ENCODE measurements around the gene ZBTB38. TPM values are rescaled to one million over a fixed set of nuclear protein-coding genes. Genes with fewer than 3 reads are reported as not detected.
A peak's percentile ranks its signal among the peaks of the same experiment; 100 is the strongest.

Gene ZBTB38
- total RNA-seq, 2 experiments from 2014 or later = 21.3 to 22.0 TPM

- ChIA-PET POLR2A (no interaction called here), CTCF (interaction anchor here (0.8 to 5.2 kb wide), 21 partner anchors 9 to 191 kb away, joined by 3 to 30 read pairs (median 4); no protein-coding TSS in a partner anchor)
- peaks cover 32% of the 10 kb centered on the region for H3K4me1 Mint-ChIP-seq
- peak; percentile 96 for ATAC-seq
- no peak overlapping the region for H3K4me3 Mint-ChIP-seq
- peak overlapping the region; percentile 35 for H3K27ac Mint-ChIP-seq
- intact Hi-C loops (cut with DNase I, micrococcal nuclease) = loop anchor here (1.0 to 2.0 kb wide), 7 partner anchors 33 to 85 kb away; no protein-coding TSS in a partner anchor
- H3K27me3 Mint-ChIP-seq = no peaks in the 10 kb centered on the region
- no peaks in the 10 kb centered on the region for H3K9me3 Mint-ChIP-seq (ENCODE audit: low read depth)
- DNase-seq = peak; percentile 68
- no peaks in the 10 kb centered on the region for H3K36me3 Mint-ChIP-seq (ENCODE audit: low read depth)
Observed at GRCh38 chr3:141370065-141370533, 1.8 kb downstream of the ZBTB38 start.

DNA sequence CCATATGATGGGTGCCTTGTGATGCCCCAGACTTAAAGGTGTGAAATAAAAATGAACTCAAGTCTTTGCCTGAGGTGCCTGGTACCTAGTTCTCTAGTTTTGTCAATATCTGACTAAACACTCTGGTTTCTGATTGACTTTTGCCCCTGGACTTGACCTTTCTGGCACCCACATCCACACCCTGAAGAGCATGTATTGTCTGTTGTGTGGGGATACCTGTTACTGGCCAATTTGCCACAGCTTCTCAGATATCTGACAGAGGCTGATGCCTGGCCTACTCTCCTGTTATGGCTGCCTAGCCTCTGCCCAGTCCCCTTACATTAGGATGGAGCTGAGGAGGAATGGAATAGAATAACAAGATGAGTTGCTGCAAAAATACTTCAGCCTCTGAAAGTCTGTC is 3.6 kb downstream of the ZBTB38 start:
- peak overlapping the region; percentile 7 for H3K27ac Mint-ChIP-seq
- no peaks in the 10 kb centered on the region for H3K9me3 Mint-ChIP-seq (ENCODE audit: low read depth)
- DNase-seq = peak; percentile 24

GRCh38 chr3:141372656-141373055 is 4.4 kb downstream of the ZBTB38 start:
- ChIA-PET CTCF (interaction anchor here (0.5 to 5.2 kb wide), 9 partner anchors 17 to 85 kb away, joined by 3 to 30 read pairs (median 4); no protein-coding TSS in a partner anchor), POLR2A (interaction anchor here (0.6 to 1.1 kb wide), 3 partner anchors 39 to 65 kb away, joined by 3 to 7 read pairs (median 4); no protein-coding TSS in a partner anchor)
- no peaks in the 10 kb centered on the region for H3K36me3 Mint-ChIP-seq (ENCODE audit: low read depth)
- DNase-seq = no peak
- H3K4me1 Mint-ChIP-seq = peaks cover 39% of the 10 kb centered on the region
- no peaks in the 10 kb centered on the region for H3K9me3 Mint-ChIP-seq (ENCODE audit: low read depth)
- H3K27me3 Mint-ChIP-seq = no peaks in the 10 kb centered on the region
- H3K4me3 Mint-ChIP-seq = no peak overlapping the region
- intact Hi-C loops (cut with DNase I, micrococcal nuclease) = no loop called here
- H3K27ac Mint-ChIP-seq = peak overlapping the region; percentile 60
- no peak for ATAC-seq

More for the DNA sequence above, 3.6 kb downstream of the ZBTB38 start:
- Mint-ChIP-seq H3K27me3 (no peaks in the 10 kb centered on the region), H3K4me1 (peaks cover 45% of the 10 kb centered on the region), H3K36me3 (ENCODE audit: low read depth) (no peaks in the 10 kb centered on the region), H3K4me3 (no peak overlapping the region)
- intact Hi-C loops (cut with DNase I, micrococcal nuclease) = loop anchor here (2.0 kb wide), 3 partner anchors 31 to 69 kb away; no protein-coding TSS in a partner anchor
- peak; percentile 11 for ATAC-seq
- ChIA-PET POLR2A (interaction anchor here (0.7 kb wide), 1 partner anchor 42 kb away, joined by 3 read pairs; no protein-coding TSS in a partner anchor), CTCF (interaction anchor here (0.5 to 5.2 kb wide), 10 partner anchors 8 to 186 kb away, joined by 3 to 30 read pairs (median 5); no protein-coding TSS in a partner anchor)

DNA sequence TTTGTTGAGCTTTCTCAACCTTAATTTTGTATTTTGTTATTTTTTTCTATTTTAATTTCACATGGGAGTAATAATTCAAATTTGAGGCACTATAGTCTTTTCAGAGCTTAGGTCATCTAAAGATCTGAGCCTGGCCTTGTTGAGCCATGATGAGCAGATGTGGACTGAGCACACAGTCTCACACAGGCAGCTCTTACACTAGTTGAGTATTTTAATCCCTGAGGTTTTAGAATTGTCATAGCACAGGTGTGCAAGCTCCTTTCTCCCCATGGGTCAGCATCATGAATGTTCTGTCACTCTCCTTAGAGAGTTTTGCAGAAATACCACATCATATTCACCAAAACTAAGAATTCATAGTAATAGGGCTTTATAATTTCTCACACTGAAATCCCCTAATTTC is 4.9 kb downstream of the ZBTB38 start:
- H3K9me3 Mint-ChIP-seq (ENCODE audit: low read depth) = no peaks in the 10 kb centered on the region
- H3K27me3 Mint-ChIP-seq = no peaks in the 10 kb centered on the region
- intact Hi-C loops (cut with DNase I, micrococcal nuclease) = no loop called here
- no peaks in the 10 kb centered on the region for H3K36me3 Mint-ChIP-seq (ENCODE audit: low read depth)
- DNase-seq = no peak
- ChIA-PET POLR2A (interaction anchor here (0.6 to 1.1 kb wide), 3 partner anchors 39 to 65 kb away, joined by 3 to 7 read pairs (median 4); no protein-coding TSS in a partner anchor), CTCF (interaction anchor here (0.7 to 5.2 kb wide), 12 partner anchors 14 to 234 kb away, joined by 3 to 30 read pairs (median 4); no protein-coding TSS in a partner anchor)
- no peak overlapping the region for H3K4me3 Mint-ChIP-seq
- H3K27ac Mint-ChIP-seq = peak overlapping the region; percentile 21
- peaks cover 39% of the 10 kb centered on the region for H3K4me1 Mint-ChIP-seq
- peak; percentile 28 for ATAC-seq

DNA sequence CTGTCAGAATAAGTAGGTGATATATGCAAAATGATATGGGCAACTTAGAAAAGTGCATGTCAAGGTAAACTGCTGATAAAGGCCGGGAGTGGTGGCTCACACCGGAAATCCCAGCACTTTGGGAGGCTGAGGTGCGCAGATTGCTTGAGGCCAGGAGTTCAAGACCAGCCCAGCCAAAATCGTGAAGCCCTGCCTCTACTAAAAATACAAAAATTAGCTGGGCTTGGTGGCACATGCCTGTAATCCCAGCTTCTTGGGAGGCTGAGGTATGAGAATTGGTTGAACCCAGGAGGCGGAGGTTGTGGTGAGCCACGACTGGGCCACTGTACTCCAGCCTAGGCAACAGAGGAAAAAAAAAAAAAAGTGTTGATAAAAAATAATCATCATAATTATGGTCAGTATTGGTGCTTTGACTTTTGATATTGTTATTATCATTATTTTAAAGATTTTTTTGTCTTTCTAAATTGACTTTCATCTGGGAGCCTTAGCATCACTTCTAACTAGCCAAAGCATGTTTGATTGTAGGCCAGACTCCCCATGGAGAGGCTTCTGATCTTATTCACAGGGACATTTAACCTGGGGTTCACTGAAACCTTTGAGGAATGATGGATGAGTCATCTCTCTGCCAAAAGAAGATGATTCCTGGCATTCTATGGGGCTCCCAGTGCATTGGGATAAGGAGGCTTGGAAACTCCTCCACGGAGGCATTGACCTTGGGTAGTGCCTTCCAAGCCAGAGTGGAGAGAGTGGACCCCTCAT is 5.6 kb downstream of the ZBTB38 start:
- H3K9me3 Mint-ChIP-seq (ENCODE audit: low read depth) = no peaks in the 10 kb centered on the region
- peaks cover 43% of the 10 kb centered on the region for H3K4me1 Mint-ChIP-seq
- DNase-seq = no peak
- no peak overlapping the region for H3K4me3 Mint-ChIP-seq
- POLR2A ChIA-PET = interaction anchor here (1.0 to 1.1 kb wide), 2 partner anchors 38 to 39 kb away, joined by 3 to 7 read pairs; no protein-coding TSS in a partner anchor
- CTCF ChIA-PET = interaction anchor here (0.7 to 5.2 kb wide), 11 partner anchors 14 to 234 kb away, joined by 3 to 30 read pairs (median 4); no protein-coding TSS in a partner anchor
- H3K36me3 Mint-ChIP-seq (ENCODE audit: low read depth) = no peaks in the 10 kb centered on the region
- ATAC-seq = no peak
- intact Hi-C loops (cut with DNase I, micrococcal nuclease) = no loop called here
- H3K27me3 Mint-ChIP-seq = no peaks in the 10 kb centered on the region
- H3K27ac Mint-ChIP-seq = peak overlapping the region; percentile 21

- ChIA-PET CTCF (interaction anchor here (1.5 kb wide), 1 partner anchor 15 kb away, joined by 3 read pairs; no protein-coding TSS in a partner anchor), POLR2A (interaction anchor here (0.9 kb wide), 1 partner anchor 37 kb away, joined by 5 read pairs; no protein-coding TSS in a partner anchor)
- no peak overlapping the region for H3K4me3 Mint-ChIP-seq
- ATAC-seq = no peak
- peaks cover 47% of the 10 kb centered on the region for H3K4me1 Mint-ChIP-seq
- no peaks in the 10 kb centered on the region for H3K36me3 Mint-ChIP-seq (ENCODE audit: low read depth)
- no peaks in the 10 kb centered on the region for H3K9me3 Mint-ChIP-seq (ENCODE audit: low read depth)
- intact Hi-C loops (cut with DNase I, micrococcal nuclease) = no loop called here
- no peaks in the 10 kb centered on the region for H3K27me3 Mint-ChIP-seq
- no peak for DNase-seq
- H3K27ac Mint-ChIP-seq = peak overlapping the region; percentile 48
Observed at GRCh38 chr3:141375381-141376301, 7.3 kb downstream of the ZBTB38 start.

DNA sequence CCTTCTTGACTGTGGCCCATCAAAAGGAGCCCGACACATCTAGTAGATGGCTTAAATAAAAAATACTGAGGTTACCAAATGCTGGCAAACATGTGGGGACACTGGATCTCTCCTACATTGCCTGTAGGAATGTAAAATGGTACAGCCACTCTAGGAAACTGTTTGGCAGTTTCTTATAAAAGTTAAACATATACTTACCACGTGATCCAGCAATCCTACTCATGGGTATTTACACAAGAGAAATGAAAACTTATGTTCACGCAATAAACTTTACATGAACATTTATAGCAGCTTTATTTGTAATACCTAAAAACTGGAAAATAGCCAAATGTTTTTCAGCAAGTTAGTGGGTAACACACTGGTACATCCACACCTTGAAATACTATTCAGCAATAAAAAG is 9.1 kb downstream of the ZBTB38 start:
- no peaks in the 10 kb centered on the region for H3K9me3 Mint-ChIP-seq (ENCODE audit: low read depth)
- CTCF ChIA-PET = interaction anchor here (0.6 to 1.5 kb wide), 3 partner anchors 15 to 63 kb away, joined by 3 read pairs; no protein-coding TSS in a partner anchor

DNA sequence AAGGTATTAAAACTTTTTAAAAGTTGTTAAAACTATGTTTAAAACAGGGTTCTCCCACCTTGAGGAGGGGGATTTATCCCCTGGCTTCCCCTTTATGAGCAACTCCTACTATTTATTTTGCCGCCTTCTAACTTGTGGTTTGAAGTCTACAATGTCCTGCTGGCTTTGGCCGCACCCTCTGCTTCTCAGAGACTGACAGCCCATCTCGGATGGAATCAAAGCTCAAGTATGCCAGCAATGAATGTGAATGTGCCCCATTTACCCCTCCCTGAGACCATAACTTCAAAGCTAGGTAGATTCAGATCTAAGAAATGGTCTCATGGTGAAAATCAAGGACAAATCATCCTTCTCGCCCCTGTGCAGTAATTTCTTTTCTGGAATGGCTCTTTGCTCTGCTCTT is 10.3 kb downstream of the ZBTB38 start:
- ChIA-PET POLR2A (interaction anchor here (1.6 kb wide), 1 partner anchor 34 kb away, joined by 5 read pairs; no protein-coding TSS in a partner anchor), CTCF (interaction anchor here (0.7 to 1.8 kb wide), 7 partner anchors 9 to 471 kb away, joined by 3 to 6 read pairs (median 4); no protein-coding TSS in a partner anchor)
- intact Hi-C loops (cut with DNase I, micrococcal nuclease) = no loop called here
- Mint-ChIP-seq H3K36me3 (ENCODE audit: low read depth) (no peaks in the 10 kb centered on the region), H3K9me3 (ENCODE audit: low read depth) (no peaks in the 10 kb centered on the region), H3K4me1 (peaks cover 35% of the 10 kb centered on the region), H3K27me3 (no peaks in the 10 kb centered on the region), H3K4me3 (no peak overlapping the region), H3K27ac (peak overlapping the region; percentile 32)
- DNase-seq (no peak), ATAC-seq (no peak)

More for the DNA sequence above, 9.1 kb downstream of the ZBTB38 start:
- H3K4me3 Mint-ChIP-seq = no peak overlapping the region
- POLR2A ChIA-PET = no interaction called here
- intact Hi-C loops (cut with DNase I, micrococcal nuclease) = no loop called here
- H3K36me3 Mint-ChIP-seq (ENCODE audit: low read depth) = no peaks in the 10 kb centered on the region
- no peak for ATAC-seq
- no peaks in the 10 kb centered on the region for H3K27me3 Mint-ChIP-seq
- no peak for DNase-seq
- peaks cover 43% of the 10 kb centered on the region for H3K4me1 Mint-ChIP-seq
- no peak overlapping the region for H3K27ac Mint-ChIP-seq

- H3K36me3 Mint-ChIP-seq (ENCODE audit: low read depth) = no peaks in the 10 kb centered on the region
- ChIA-PET CTCF (interaction anchor here (0.7 to 1.8 kb wide), 10 partner anchors 8 to 470 kb away, joined by 3 to 6 read pairs (median 4); no protein-coding TSS in a partner anchor), POLR2A (interaction anchor here (0.6 to 1.6 kb wide), 2 partner anchors 29 to 33 kb away, joined by 5 read pairs; no protein-coding TSS in a partner anchor)
- ATAC-seq (peak; percentile 76), DNase-seq (peak; percentile 47)
- H3K4me1 Mint-ChIP-seq = peaks cover 32% of the 10 kb centered on the region
- peak overlapping the region; percentile 84 for H3K27ac Mint-ChIP-seq
- no peak overlapping the region for H3K4me3 Mint-ChIP-seq
- intact Hi-C loops (cut with DNase I, micrococcal nuclease) = no loop called here
- no peaks in the 10 kb centered on the region for H3K9me3 Mint-ChIP-seq (ENCODE audit: low read depth)
- H3K27me3 Mint-ChIP-seq = no peaks in the 10 kb centered on the region
Observed at GRCh38 chr3:141379250-141379966, 11.1 kb downstream of the ZBTB38 start.

DNA sequence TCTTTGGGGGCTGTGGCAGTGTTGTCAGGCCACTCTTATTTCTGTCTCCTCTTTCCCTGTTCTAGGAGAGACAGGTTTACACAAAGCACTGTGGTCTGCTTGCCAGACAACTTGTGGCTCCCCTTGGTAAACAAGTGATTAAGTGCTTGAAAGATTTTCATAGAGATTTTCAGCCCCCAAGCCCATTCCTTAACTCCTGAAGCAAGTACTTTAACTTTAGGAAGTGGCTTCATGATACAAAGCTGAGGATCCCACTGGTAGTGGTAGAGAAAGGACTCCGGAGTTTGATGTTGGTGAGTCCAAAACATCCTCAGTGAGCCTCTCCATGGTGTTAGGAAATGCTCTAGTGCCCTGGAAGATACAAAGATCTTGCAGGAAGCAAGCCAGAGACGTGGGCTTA is 12.0 kb downstream of the ZBTB38 start:
- no peaks in the 10 kb centered on the region for H3K27me3 Mint-ChIP-seq
- POLR2A ChIA-PET = interaction anchor here (1.6 kb wide), 1 partner anchor 32 kb away, joined by 5 read pairs; no protein-coding TSS in a partner anchor
- H3K27ac Mint-ChIP-seq = peak overlapping the region; percentile 65
- H3K4me1 Mint-ChIP-seq = peaks cover 28% of the 10 kb centered on the region
- ATAC-seq = no peak
- no peak overlapping the region for H3K4me3 Mint-ChIP-seq
- DNase-seq = no peak
- H3K9me3 Mint-ChIP-seq (ENCODE audit: low read depth) = no peaks in the 10 kb centered on the region
- no peaks in the 10 kb centered on the region for H3K36me3 Mint-ChIP-seq (ENCODE audit: low read depth)
- CTCF ChIA-PET = interaction anchor here (1.3 to 1.8 kb wide), 2 partner anchors 9 to 68 kb away, joined by 5 to 6 read pairs; no protein-coding TSS in a partner anchor
- intact Hi-C loops (cut with DNase I, micrococcal nuclease) = no loop called here

Measured in activated CD4-positive, alpha-beta T cell treated with anti-CD3 and anti-CD28 coated beads for 36 hours (primary cell).